GM18499 (cell line): ENCODE results near the gene PPP2R5E.

Source experiments
- ATAC-seq: cut with Tn5 transposase; IDR thresholded peaks from one replicate; pipeline ENCODE4 v1.9.1; 2021; ENCODE audit warnings: moderate number of reproducible peaks; ENCODE audit not compliant: insufficient read depth, unreplicated experiment

PPP2R5E gene

GRCh38 chr14:63436286-63437098 is 106.7 kb downstream of the PPP2R5E start:
- no peak for ATAC-seq

DNA sequence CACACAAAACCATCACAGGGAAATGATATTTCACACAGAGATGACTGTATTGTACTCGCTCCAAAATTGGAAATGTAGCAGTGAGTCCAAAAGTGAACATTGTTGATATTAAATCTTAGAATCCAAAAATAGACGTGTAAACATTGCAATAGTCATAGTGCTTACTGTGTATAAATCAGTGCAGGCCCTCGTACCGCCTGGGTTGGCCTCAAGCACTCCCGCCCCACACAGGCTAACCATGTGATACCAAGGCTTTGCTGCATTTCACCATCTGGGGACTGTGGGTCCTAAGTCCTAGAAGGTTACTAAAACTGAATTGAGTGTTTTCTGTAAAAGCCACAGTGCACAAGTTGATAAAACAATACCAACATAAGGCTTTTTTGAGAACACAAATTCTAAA is 107.3 kb downstream of the PPP2R5E start:
- ATAC-seq: no peak

GRCh38 chr14:63435204-63435603 is 108.0 kb downstream of the PPP2R5E start:
- ATAC-seq: no peak

DNA sequence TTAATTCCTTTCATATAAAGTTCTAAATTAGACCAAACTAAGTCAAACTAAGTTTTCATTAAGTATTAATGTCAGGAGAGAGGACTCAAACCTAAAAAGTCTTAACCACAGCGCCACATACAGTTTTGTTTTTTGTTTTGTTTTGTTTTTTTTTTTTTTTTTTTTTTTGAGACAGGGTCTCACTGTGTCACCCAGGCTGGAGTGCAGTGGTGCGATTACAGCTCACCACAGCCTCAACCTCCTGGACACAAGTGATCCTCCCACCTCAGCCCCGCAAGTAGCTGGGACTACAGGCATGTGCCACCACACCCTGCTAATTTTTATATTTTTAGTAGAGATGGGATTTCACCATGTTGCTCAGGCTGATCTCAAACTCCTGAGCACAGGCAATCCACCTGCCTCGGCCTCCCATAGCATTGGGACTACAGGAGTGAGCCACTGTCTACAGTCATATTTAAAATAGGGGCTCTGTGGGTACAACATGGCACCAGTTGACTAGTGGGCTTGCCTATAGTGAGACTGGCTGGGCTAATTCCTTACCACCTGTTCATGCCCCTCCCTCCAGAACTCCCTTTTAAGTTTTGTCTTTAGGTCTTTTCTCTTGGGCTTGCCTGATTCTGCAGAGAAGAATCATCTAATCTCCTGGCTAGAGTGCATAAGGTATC is 110.2 kb downstream of the PPP2R5E start:
- ATAC-seq: no peak

- no peak for ATAC-seq
Observed at GRCh38 chr14:63432228-63432627, 110.9 kb downstream of the PPP2R5E start.

DNA sequence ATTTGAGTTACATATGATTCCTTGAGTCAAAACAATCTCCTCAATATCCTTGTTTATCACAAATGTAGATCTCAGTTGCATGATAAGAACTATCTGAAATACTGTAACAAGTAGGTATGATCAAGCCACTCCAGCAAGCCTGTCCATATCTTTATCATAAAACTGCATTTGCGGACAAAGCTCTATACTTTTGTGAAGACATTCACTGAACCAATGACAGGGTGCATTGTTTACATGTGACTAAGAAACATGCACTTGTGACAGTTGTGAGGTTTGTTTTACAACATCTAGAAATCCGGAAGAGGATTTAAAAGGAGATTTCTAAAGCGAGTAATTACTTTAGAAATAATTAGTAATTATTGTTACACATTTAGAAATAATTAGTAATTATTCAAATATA is 111.7 kb downstream of the PPP2R5E start:
- no peak for ATAC-seq

- no peak for ATAC-seq
Observed at GRCh38 chr14:63428486-63428885, 114.7 kb downstream of the PPP2R5E start.

GRCh38 chr14:63426838-63427352 is 116.3 kb downstream of the PPP2R5E start:
- no peak for ATAC-seq

DNA sequence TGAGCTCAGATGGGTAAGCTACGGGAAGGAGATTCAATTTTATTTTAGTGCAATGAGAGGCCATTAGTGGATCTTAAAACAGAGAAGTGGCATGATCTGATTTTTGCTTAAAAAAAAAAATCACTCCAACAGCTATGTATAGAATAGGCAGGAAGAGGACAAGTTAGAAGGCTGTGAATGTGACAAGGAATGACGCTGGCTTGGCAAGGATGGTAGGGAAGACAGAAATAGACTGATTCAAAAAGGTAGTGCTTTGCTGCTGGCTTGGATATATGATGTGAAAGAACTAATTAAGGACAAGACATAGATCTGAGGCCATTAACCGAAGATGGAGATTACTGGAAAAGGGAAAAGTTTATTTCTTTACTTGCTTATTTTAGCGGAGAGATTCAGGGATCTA is 119.3 kb downstream of the PPP2R5E start:
- ATAC-seq: no peak

DNA sequence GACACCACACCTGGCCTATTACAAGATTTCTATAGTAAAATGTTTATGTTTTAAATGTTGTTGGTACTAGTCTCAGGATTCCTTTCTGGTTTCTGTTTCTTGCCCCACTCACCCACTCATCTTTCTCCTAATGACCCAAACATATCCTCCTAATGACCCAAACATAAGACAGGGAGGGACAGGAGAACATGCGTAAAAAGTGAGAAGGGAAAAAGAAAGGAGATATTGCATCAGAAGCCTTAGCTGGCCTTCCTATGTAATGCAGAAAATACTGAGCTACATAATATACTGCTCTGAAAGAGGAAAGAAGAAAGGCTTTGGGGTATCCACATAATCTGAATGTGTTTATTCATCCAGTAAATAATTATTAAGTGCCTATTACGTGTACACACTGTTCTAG is 119.8 kb downstream of the PPP2R5E start:
- no peak for ATAC-seq

DNA sequence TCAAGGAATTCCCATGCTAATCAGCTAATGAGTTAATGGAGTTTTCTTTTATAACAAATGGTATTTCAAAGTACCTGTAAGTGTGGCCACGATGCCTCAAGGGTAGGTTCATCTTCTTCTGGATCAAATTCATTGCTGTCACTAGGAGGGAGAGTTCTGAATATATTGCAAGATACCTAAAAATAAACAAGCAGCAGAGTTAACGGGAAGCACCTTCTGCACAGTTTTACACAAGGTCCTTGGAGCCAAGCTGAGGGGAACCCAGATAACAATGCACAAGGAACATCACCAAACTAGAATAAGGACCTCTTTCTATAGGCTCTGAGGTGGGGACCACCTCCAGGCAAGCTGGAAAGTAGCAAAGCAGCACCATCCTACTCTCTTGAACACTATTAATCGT is 121.3 kb downstream of the PPP2R5E start:
- ATAC-seq: no peak

GRCh38 chr14:63421226-63421625 is 122.0 kb downstream of the PPP2R5E start:
- no peak for ATAC-seq

DNA sequence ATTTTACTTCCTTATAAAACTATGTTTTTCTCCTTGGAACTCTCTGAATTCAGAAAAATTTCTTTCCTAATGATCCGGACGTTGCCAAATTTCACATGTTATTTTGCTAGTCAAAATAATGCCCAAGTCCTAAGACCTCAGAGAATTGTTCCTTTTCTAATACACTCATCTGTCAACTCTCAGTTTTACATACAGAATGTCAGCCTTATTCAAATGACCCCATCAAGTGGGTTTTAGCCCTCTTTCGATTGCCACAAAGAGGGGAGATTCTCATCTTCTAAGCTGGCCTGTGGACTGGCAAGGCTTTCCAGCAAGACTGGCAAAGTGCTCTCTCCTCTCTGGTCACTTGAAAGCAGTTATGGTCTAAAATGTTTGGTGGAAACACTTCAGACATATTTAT is 125.2 kb downstream of the PPP2R5E start:
- ATAC-seq: no peak

- ATAC-seq: no peak
Observed at GRCh38 chr14:63413009-63413408, 130.2 kb downstream of the PPP2R5E start.

- ATAC-seq: no peak
Observed at GRCh38 chr14:63406333-63406732, 136.8 kb downstream of the PPP2R5E start.

DNA sequence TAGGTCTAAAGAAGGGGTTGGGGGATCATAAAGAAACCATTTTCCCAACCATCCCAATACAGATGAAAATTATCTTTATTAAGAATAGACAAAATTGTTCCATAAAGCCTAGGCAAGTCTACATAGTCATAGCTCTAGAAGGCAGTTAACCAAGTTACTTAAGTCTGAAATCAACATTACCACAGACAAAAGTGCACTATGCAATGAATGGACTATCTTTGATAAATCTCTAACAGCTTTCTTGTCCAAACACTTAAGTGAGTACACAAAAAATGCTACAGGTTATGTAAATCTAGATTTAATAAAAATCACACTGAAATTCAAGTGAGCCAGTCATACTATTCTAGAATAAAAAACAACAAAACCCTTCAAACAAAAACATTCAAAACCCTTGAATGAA is 137.5 kb downstream of the PPP2R5E start:
- no peak for ATAC-seq

GRCh38 chr14:63404906-63405305 is 138.3 kb downstream of the PPP2R5E start:
- no peak for ATAC-seq

DNA sequence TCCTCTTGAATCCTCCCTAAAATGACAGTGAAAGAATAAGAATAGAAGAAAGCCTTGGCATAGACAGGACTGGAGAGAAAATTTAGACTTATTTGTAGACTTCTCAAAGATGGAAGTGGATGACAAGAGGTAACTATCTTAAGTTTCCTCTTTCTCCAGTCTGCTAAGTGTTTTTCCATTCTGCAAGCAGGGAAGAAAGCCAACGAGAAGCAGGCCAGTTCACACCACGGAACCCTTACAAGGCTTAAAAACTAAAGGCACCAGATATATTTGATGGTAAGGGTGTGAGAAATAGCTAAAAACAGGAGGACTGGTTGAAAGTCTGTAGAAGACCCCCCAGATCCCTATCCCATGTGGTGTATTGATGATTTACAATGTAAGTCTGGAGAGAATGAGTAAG is 141.5 kb downstream of the PPP2R5E start:
- ATAC-seq: no peak

GRCh38 chr14:63398952-63399351 is 144.2 kb downstream of the PPP2R5E start:
- ATAC-seq: no peak

DNA sequence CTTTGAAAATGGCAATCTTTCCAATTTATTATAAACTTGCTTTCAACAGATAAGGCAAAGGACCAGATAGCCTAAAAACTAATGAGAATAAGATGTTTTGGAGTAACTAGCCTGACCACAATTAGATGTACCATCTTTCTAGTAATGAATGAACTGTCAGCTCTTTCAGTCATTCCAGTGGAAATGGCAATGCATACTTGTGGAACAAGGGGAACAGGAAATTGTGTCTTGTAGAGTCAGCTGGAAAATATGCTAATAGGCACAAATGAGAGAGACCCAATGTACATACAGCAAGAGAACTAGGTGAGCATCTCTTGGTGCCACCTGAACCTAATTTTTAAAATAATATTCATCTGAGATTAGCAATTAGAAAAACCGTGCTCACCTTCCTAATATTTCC is 148.3 kb downstream of the PPP2R5E start:
- ATAC-seq: no peak

DNA sequence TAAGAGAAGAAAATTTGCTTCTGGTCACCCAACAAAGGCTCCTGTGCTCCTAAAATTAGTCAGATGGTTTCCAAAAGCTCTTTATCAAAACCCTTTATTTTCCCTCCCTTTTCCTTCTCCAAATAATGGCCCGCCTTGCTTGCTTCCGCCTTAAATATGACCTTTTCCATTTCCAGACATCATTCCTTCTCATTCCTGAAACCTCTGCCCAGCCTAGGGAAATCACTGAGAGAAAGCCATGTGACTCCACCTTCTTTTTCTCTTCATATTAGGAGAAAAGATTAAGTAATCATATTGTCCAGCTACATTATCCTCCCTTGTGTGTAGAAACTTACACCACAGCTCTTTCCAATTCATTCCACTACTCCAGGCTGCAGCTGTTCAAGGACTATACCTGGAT is 148.7 kb downstream of the PPP2R5E start:
- ATAC-seq: no peak

DNA sequence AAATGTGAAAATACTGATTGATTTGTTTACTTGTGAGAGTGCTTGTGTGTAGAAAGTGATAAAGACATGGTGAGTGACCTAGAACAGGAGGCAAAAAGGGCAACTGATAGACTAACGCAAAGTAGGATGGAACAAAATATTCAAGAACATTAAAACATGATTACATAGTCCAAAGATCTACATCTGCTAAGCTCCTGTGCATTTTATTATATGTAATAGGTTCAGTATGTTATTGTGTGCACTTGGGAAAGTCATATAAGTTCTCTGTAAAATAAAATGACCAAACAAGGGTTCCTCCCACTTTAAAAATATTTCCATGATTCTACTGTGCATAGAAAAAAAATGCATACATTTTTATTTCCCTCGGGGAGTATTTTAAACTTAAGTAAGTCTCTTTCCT is 150.2 kb downstream of the PPP2R5E start:
- ATAC-seq: no peak
